HG03571 (cell line): ENCODE results near the gene PPP1R3D.
A peak's percentile ranks its signal among the peaks of the same experiment; 100 is the strongest.

ENCODE experiments used
- ATAC-seq: cut with Tn5 transposase; IDR thresholded peaks from one replicate; pipeline ENCODE4 v1.9.1; 2021; ENCODE audit not compliant: unreplicated experiment

Gene PPP1R3D

DNA sequence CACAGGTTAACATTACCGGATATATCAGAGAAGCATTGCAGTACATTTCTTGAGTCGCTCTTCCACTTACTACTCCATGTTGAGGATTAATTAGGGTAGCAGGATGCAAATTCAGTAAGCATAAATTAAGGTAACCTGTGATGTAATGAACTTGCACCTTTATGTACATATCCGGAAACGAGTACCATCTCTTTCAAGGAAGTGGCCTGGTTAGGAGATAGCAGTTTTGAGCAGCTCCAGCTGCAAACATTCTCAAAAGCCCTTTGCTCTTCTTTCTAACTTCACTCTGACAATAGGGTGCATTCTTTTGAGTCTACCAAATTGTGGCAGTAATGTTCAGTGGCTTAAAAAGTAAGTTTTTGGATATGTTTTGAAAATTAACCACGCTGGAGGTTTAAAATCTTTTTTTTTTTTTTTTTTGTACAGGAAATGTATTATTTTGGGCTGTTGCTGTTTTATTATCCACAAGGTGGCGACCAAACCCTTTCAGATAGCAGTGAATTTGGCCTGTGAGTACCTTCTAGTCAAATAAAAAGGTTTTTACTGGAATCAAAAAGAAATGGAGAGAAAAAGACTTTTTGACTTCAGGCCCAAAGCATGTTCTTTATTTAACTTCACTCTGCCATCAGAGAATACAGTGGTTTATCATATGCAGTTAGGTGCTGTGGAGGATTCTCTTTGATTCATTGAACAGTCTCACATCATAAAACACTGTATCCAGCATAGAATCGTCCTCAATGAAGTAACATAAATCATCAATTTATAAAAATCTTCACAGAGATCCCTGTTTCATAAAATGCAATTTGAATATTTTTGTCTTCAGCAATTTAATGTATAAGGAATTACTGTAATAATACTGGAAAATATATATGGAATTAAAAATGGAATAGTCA, 9.0 kb upstream of the PPP1R3D start:
- ATAC-seq = no peak

DNA sequence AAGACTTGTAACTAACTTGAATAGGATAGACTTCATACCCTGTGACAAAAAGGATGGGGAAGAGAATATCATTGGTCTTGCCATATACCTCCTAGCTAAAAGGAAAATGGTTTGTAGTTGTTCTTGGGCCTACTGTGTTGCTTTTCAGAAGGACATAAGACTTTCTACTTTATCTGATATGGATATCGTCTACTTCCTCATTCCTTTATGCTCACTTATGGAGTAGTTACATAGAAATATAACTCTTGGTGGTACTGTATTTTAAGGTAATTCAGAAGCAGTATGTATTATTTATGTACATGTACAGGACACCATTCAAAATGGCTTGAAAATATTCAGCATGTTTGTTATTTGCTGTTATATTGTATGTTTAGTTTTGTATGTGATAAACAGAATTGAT, 8.1 kb upstream of the PPP1R3D start:
- no peak for ATAC-seq

DNA sequence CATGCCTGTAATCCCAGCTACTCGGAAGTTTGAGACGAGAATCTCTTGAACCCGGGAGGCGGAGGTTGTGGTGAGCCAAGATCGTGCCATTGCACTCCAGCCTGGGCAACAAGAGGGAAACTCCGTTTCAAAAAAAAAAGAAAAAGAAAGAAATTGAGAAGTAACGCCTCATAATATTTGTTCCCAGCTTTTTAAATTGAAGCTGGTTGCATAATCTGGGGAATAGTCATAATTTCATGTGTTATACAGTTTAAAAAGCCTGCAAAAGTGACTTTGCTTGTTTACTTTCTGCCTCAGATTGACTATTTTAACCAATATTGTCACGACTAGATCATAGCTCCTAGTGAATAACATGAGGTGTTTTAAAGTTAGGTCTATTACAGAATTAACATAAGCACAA, 7.3 kb upstream of the PPP1R3D start:
- no peak for ATAC-seq

- ATAC-seq = no peak
Observed at GRCh38 chr20:59945731-59946130, 5.6 kb upstream of the PPP1R3D start.

DNA sequence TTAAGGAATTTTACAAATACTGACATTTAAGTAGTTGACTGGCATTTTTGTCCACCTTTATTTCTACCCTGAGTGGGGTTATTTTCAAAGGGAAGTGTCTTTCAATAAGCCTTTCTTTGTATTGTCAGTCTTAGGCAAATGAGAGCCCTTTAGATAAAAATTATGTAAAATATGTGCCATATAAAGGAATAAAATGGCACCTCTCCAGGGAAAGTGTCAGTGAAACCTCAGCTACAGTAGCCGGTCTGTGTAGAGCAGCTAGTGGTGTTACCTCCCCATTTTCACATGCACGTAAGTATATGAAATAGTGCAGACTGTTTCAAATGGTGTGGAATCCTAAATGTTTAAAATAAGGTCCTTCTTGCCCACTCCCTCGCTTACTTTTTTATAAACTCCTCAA, 5.1 kb upstream of the PPP1R3D start:
- no peak for ATAC-seq

DNA sequence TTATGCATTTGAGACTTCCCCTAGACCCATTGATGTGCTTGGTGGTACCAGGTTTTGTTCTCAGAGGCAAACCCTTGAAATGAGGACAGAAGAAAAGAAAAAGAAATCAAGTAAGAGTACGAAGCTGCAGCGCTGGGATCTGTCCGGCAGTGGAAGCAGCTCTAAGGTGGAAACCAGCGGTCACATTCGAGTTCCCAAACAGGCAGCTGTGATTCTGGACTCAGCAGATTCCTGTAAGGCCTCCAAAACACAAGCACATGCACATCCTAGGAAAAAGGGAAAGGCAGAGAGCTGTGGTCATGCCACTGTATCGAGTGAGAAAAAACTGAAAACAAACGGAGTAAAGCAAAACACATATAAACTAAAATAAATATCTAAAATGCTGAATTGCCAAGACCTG, 4.6 kb upstream of the PPP1R3D start:
- ATAC-seq = no peak

- no peak for ATAC-seq
Observed at GRCh38 chr20:59942245-59942644, 2.1 kb upstream of the PPP1R3D start.

- ATAC-seq = no peak
Observed at GRCh38 chr20:59940956-59941294, 820 bp upstream of the PPP1R3D start.

DNA sequence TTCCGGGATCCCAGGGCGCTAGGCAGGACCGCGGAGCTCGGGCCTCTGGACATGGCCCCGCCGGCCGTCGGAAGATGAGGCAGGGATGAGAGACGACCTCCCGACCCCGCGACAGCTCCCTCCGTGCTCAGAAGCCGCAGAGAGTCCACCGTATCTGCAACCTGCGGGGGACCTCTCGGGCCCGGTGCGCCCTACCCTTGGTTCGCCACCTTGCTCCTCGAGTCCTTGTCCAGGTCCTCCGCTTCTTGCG, 301 bp downstream of the PPP1R3D start:
- ATAC-seq = peak; percentile 36

- no peak for ATAC-seq
Observed at GRCh38 chr20:59939052-59939878, 840 bp downstream of the PPP1R3D start.

- ATAC-seq = no peak
Observed at GRCh38 chr20:59938696-59939051, 1.4 kb downstream of the PPP1R3D start.

DNA sequence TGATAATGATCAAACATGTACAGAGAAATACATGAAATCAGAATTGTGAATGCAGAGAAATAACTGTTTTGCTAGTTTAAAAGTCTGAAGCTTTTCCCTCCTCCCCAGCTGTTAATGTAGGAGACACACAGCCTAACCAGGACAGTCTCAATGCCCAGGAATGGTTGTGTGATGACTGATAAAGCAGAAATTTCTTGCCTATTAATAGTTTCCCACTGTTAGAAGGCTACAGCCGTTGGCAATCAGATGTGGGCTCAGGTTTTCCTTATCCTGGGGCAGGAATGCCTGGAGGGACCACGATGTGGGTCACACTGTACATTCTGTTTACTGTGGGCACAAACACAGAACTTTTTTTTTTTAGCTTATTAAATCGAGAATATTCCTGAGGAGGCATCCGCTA, 1.9 kb downstream of the PPP1R3D start:
- no peak for ATAC-seq

DNA sequence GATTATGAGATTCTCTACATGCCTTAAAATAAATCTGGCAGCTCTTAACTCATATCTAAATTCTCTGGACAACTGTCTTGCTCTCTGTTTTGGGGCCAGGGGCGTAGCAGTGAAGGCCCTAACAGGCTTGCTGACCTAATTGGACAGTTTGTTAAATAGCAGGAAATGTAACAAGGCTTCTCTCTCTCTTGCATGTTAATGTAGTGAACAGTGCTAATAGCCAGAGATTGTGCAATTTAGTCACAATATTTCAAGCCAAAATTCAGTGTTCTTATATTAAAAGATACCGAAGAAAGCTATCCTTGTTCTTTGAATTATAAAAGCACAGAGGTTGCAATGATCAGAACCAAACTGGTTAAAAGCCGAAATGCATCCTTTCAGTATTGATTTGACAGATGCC, 3.0 kb downstream of the PPP1R3D start:
- ATAC-seq = no peak

DNA sequence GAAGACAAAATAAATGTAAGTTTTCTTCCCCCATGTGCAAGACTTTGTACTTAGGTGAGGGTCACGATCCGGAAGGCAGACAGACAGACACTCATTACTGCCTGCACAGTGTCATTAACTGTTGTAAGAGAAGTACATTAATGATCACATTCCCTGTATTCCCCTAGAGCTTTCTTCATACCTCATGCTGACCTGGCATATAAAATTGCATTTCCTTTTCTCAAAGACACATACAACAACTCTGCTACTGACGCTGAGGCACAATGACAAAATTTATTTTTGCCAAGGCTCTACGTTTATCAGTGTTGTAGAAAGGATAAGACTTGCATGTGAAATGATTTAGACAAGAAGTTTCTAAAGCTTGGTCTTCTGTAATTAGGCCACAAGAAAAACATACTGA, 3.7 kb downstream of the PPP1R3D start:
- no peak for ATAC-seq

DNA sequence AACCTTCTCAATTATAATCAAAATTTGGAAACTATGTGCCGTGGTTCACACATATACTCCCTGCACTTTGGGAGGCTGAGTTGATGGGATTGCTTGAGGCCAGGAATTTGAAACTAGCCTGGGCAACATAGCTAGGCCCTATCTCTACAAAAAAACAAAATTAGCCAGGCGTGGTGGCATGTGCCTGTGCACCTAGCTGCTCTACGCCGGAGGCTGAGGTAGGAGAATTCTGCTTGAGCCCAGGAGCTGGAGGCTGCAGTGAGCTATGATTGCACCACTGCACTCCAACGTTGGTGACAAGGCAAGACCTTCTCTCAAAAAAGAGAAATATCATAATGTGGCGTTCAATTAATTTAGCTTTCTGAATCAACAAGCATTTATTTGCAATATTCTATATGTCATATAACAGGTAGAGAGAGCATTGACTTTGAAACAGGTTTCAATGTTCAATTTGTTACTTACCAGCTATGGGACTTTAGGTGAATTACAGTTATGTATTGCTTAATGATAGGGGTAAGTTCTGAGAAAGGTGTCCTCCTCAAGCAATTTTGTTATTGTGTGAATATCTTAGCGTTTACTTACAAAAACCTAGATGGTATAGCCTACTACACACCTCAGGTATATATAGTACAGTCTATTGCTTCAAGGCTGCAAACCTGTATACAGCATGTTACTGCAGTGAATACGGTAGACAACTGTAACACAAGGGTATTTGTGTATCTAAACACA, 4.5 kb downstream of the PPP1R3D start:
- no peak for ATAC-seq

- peak; percentile 80 for ATAC-seq
Observed at GRCh38 chr20:59933849-59934585, 6.1 kb downstream of the PPP1R3D start.

DNA sequence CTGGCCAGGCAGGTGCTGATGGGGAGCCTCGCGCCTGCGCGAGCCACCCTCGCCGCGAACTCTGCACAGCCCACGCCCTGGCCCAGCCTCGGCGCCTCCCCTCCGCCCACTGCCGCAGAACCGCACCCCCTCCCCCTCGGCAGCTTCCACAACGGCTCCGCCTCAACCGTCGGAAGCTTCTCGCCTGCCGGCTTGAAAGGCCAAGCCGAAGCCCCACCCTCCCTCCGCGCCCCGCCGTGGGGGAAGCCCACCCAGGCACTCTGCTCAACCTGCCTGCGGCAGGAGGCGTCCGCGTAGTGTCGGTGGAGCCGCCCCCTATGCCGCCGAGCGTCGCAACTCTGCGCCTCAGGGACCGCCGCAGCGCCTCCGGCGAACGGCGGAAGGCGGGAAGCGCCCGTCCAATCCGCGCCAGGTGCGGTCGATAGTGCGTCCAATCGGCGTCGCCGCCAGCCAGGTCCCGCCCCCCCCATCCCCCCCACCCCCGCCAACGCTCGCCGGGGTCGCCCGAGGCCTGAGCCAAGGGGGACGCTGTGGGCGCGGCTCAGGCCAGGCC, 6.7 kb downstream of the PPP1R3D start, which contains the start of gene SYCP2:
Gene SYCP2 (minus strand): TSS at position 342 of the 553 bp plus-strand sequence. CDS start 11,224 bp downstream, outside the sequence.
- ATAC-seq = peak; percentile 28

GRCh38 chr20:59932616-59933295, 7.3 kb downstream of the PPP1R3D start:
- no peak for ATAC-seq

DNA sequence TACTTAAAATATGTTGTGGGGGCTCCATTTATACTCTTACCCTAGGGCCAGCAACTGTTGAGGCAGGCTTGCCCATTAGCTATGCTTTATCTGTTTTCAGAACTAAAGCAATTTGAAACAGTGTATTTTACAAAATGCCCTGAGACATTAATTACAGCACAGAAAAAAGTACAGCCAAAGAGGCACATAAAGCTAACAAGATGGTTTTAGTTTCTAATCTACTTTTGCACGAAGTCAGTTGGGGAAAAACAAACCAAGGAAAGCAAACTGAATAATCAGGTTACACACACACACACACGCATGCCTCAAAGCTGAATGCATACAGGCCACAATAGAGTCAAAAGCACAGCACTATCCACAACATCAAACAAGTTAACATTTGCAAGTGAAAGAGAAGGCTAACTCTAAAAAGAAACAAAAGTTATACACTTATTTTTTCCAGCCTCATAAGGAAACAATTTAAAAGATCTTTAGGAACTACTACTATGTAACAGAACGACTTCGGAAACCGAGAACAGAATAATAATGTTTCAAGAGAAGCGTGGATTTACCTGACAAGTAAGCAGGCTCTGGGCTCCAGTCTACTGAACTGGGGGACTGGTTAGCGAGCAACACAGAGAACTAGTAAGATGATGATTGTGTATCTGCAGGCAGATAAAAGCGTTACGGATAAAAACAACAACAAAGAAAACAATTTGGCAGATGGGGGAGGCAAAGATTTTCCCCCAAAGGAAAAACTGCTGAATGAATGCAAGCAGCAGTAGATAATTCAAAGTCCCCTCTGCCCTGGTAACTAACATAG, 8.4 kb downstream of the PPP1R3D start:
- no peak for ATAC-seq
